ENCODE measurements around the gene PTGES.
A peak's percentile ranks its signal among the peaks of the same experiment; 100 is the strongest.
"Not testable (repeated sequence)": the region's sequence is repeated elsewhere in the genome, so short reads cannot be mapped to it uniquely, and the experiment has no call there.

The PTGES gene

GRCh38 chr9:129769669-129770068, 16.8 kb upstream of the PTGES start:
- no peak for DNase-seq (ENCODE audit: low read depth)
- H3K4me3 ChIP-seq (ENCODE audit: low read depth, low read length), result no peak overlapping the region
- no peak for TF ChIP-seq CTCF (conservative IDR thresholded peaks at IDR 0.05; ENCODE audit: low read depth, low read length)

- no peak for TF ChIP-seq CTCF (conservative IDR thresholded peaks at IDR 0.05; ENCODE audit: low read depth, low read length)
- DNase-seq (ENCODE audit: low read depth), result no peak
- H3K4me3 ChIP-seq (ENCODE audit: low read depth, low read length), result no peak overlapping the region
These were observed 15.6 kb upstream of the PTGES start for GRCh38 chr9:129768486-129768885.

- no peak for DNase-seq (ENCODE audit: low read depth)
- TF ChIP-seq CTCF (conservative IDR thresholded peaks at IDR 0.05; ENCODE audit: low read depth, low read length), result no peak
- no peak overlapping the region for H3K4me3 ChIP-seq (ENCODE audit: low read depth, low read length)
These were observed 13.0 kb upstream of the PTGES start for GRCh38 chr9:129765764-129766317.

- peak; percentile 93 for DNase-seq (ENCODE audit: low read depth)
- no peak overlapping the region for H3K4me3 ChIP-seq (ENCODE audit: low read depth, low read length)
- no peak for TF ChIP-seq CTCF (conservative IDR thresholded peaks at IDR 0.05; ENCODE audit: low read depth, low read length)
These were observed 10.4 kb upstream of the PTGES start for GRCh38 chr9:129762985-129763926.

GRCh38 chr9:129762370-129762984, 9.6 kb upstream of the PTGES start:
- peak; percentile 96 for DNase-seq (ENCODE audit: low read depth)

GRCh38 chr9:129761901-129762369, 9.1 kb upstream of the PTGES start:
- DNase-seq (ENCODE audit: low read depth), result peak; percentile 83
- H3K4me3 ChIP-seq (ENCODE audit: low read depth, low read length), result no peak overlapping the region
- no peak for TF ChIP-seq CTCF (conservative IDR thresholded peaks at IDR 0.05; ENCODE audit: low read depth, low read length)

More at GRCh38 chr9:129762370-129762984, 9.6 kb upstream of the PTGES start:
- not testable (repeated sequence) for H3K4me3 ChIP-seq (ENCODE audit: low read depth, low read length)

GRCh38 chr9:129761293-129761900, 8.6 kb upstream of the PTGES start:
- TF ChIP-seq CTCF (conservative IDR thresholded peaks at IDR 0.05; ENCODE audit: low read depth, low read length), result no peak
- H3K4me3 ChIP-seq (ENCODE audit: low read depth, low read length), result no peak overlapping the region
- DNase-seq (ENCODE audit: low read depth), result peak; percentile 88

GRCh38 chr9:129760784-129761183, 7.9 kb upstream of the PTGES start:
- H3K4me3 ChIP-seq (ENCODE audit: low read depth, low read length); DNase-seq (ENCODE audit: low read depth): not testable (repeated sequence)

All from choroid plexus epithelial cell (primary cell).